ENCODE results near the gene NEMP1.

NEMP1 gene

GRCh38 chr12:57099047-57099714, 20.6 kb upstream of the NEMP1 start:
- Histone ChIP-seq H3K4me3 (ENCODE audit: low read depth in 1 of 2, low read length in 2 of 2) (no peak overlapping the region), H3K27ac (ENCODE audit: low read length) (no peak overlapping the region), H2AFZ (ENCODE audit: low read depth, low read length) (no peak overlapping the region), H3K9ac (ENCODE audit: low read depth, low read length) (no peak overlapping the region), H3K4me1 (ENCODE audit: insufficient read depth, low read length) (no peaks in the 10 kb centered on the region), H3K36me3 (ENCODE audit: insufficient read depth, low read length) (peaks cover 59% of the 10 kb centered on the region), H3K4me2 (ENCODE audit: insufficient read depth, low read length) (no peak overlapping the region), H4K20me1 (ENCODE audit: insufficient read depth, low read length) (peaks cover 4% of the 10 kb centered on the region; the same call in 1 of the 2 replicates), H3K27me3 (ENCODE audit: insufficient read depth, low read length, poor library complexity) (no peaks in the 10 kb centered on the region), H3K79me2 (ENCODE audit: insufficient read depth, low read length) (no peaks in the 10 kb centered on the region), H3K9me3 (ENCODE audit: insufficient read depth, low read length, severe bottlenecking) (no peaks in the 10 kb centered on the region)
- TF ChIP-seq CTCF (IDR thresholded peaks at IDR 0.05; ENCODE audit: borderline replicate concordance, extremely low read depth, low read length, poor library complexity, severe bottlenecking) (no peak), EZH2 (IDR thresholded peaks at IDR 0.05; ENCODE audit: borderline replicate concordance, low read depth, low read length, severe bottlenecking) (no peak)
- DNase-seq (no peak), ATAC-seq (ENCODE audit: insufficient read depth, low read depth) (no peak)

- no peak overlapping the region for H3K4me2 ChIP-seq (ENCODE audit: insufficient read depth, low read length)
- no peak overlapping the region for H3K9ac ChIP-seq (ENCODE audit: low read depth, low read length)
- H4K20me1 ChIP-seq (ENCODE audit: insufficient read depth, low read length), result peaks cover 5% of the 10 kb centered on the region; the same call in 1 of the 2 replicates
- H2AFZ ChIP-seq (ENCODE audit: low read depth, low read length), result no peak overlapping the region
- no peak overlapping the region for H3K27ac ChIP-seq (ENCODE audit: low read length)
- no peak overlapping the region for H3K4me3 ChIP-seq (ENCODE audit: low read depth in 1 of 2, low read length in 2 of 2)
- ATAC-seq (ENCODE audit: insufficient read depth, low read depth), result no peak
- no peaks in the 10 kb centered on the region for H3K9me3 ChIP-seq (ENCODE audit: insufficient read depth, low read length, severe bottlenecking)
- H3K79me2 ChIP-seq (ENCODE audit: insufficient read depth, low read length), result no peaks in the 10 kb centered on the region
- H3K36me3 ChIP-seq (ENCODE audit: insufficient read depth, low read length), result peaks cover 56% of the 10 kb centered on the region
- TF ChIP-seq EZH2 (IDR thresholded peaks at IDR 0.05; ENCODE audit: borderline replicate concordance, low read depth, low read length, severe bottlenecking) (no peak), CTCF (IDR thresholded peaks at IDR 0.05; ENCODE audit: borderline replicate concordance, extremely low read depth, low read length, poor library complexity, severe bottlenecking) (no peak)
- H3K27me3 ChIP-seq (ENCODE audit: insufficient read depth, low read length, poor library complexity), result no peaks in the 10 kb centered on the region
- DNase-seq, result no peak
- no peaks in the 10 kb centered on the region for H3K4me1 ChIP-seq (ENCODE audit: insufficient read depth, low read length)
Observed at GRCh38 chr12:57098546-57098945, 20.0 kb upstream of the NEMP1 start.

- Histone ChIP-seq H3K9me3 (ENCODE audit: insufficient read depth, low read length, severe bottlenecking) (no peaks in the 10 kb centered on the region), H4K20me1 (ENCODE audit: insufficient read depth, low read length) (peaks cover 11% of the 10 kb centered on the region), H3K9ac (ENCODE audit: low read depth, low read length) (no peak overlapping the region), H3K4me1 (ENCODE audit: insufficient read depth, low read length) (no peaks in the 10 kb centered on the region), H3K4me3 (ENCODE audit: low read depth in 1 of 2, low read length in 2 of 2) (no peak overlapping the region), H3K79me2 (ENCODE audit: insufficient read depth, low read length) (no peaks in the 10 kb centered on the region), H3K27ac (ENCODE audit: low read length) (no peak overlapping the region), H3K4me2 (ENCODE audit: insufficient read depth, low read length) (no peak overlapping the region), H3K27me3 (ENCODE audit: insufficient read depth, low read length, poor library complexity) (no peaks in the 10 kb centered on the region), H2AFZ (ENCODE audit: low read depth, low read length) (no peak overlapping the region), H3K36me3 (ENCODE audit: insufficient read depth, low read length) (peaks cover 63% of the 10 kb centered on the region)
- ATAC-seq (ENCODE audit: insufficient read depth, low read depth) (no peak), DNase-seq (no peak)
- TF ChIP-seq CTCF (IDR thresholded peaks at IDR 0.05; ENCODE audit: borderline replicate concordance, extremely low read depth, low read length, poor library complexity, severe bottlenecking) (no peak), EZH2 (IDR thresholded peaks at IDR 0.05; ENCODE audit: borderline replicate concordance, low read depth, low read length, severe bottlenecking) (no peak)
Observed at GRCh38 chr12:57097554-57097835, 18.9 kb upstream of the NEMP1 start.

All from DND-41 (cell line).